Astrocyte of the spinal cord (primary cell): ENCODE measurements around the gene SEPTIN1.
A peak's percentile ranks its signal among the peaks of the same experiment; 100 is the strongest.

Source experiments
- DNase-seq: peaks from one replicate; pipeline ENCODE4 v3.0.0; 2011; ENCODE audit warnings: low read depth, low spot score
- H3K4me3 ChIP-seq: 2 replicates; pipeline ENCODE4 v1.5.1; 2011; ENCODE audit warnings: low read depth, mild to moderate bottlenecking, low read length, moderate library complexity
- in situ Hi-C: cut with HindIII; loops from 2 replicates; pipeline ENCODE4 v1.10.0; 2017; ENCODE audit warnings: low sequenced_read_pairs
- TF ChIP-seq, protein P1 (sequence below): IDR thresholded peaks from 2 replicates; pipeline ENCODE4 v1.5.1; 2012; ENCODE audit warnings: low read depth, mild to moderate bottlenecking, low read length, inconsistent platforms

SEPTIN1 gene, protein sequence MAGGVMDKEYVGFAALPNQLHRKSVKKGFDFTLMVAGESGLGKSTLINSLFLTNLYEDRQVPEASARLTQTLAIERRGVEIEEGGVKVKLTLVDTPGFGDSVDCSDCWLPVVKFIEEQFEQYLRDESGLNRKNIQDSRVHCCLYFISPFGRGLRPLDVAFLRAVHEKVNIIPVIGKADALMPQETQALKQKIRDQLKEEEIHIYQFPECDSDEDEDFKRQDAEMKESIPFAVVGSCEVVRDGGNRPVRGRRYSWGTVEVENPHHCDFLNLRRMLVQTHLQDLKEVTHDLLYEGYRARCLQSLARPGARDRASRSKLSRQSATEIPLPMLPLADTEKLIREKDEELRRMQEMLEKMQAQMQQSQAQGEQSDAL

DNA sequence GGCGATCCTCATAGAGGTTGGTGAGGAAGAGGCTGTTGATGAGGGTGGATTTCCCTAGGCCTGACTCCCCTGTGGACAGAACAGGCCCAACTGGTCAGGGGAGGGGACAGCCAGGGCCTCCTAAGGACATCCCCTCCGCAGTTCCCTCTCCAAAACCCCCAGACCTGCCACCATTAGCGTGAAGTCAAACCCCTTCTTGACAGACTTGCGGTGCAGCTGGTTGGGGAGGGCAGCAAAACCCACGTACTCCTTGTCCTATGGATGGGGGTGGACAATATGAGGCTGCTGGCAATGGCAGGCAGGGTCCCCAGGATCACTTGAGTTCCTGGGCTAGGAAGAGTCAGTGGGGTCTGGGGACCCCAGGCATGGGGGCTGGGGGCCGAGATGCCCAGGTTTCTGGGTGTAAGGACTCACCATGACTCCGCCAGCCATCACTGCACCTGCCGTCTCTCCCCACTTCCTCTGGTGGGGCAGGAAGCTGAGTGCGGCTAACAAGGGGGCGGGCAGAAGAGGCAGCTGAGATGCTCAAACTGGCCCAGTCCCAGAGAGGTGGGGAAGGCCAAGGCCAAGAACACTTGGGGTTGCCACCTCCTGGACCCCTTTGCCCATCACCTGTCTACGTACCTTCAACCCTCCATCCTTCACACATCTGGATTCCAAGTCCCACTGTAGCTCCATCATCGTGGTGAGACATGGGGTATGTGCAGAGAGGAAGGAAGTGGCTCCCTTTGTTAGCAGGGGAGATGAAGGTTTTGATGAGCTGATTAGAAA is at the start of gene SEPTIN1:
SEPTIN1 (minus strand) TSS at position 451 of the 771 bp plus-strand sequence; CDS start at position 432, 19 bp downstream.
- in situ Hi-C loops = no loop called here
- TF ChIP-seq, protein P1, sequence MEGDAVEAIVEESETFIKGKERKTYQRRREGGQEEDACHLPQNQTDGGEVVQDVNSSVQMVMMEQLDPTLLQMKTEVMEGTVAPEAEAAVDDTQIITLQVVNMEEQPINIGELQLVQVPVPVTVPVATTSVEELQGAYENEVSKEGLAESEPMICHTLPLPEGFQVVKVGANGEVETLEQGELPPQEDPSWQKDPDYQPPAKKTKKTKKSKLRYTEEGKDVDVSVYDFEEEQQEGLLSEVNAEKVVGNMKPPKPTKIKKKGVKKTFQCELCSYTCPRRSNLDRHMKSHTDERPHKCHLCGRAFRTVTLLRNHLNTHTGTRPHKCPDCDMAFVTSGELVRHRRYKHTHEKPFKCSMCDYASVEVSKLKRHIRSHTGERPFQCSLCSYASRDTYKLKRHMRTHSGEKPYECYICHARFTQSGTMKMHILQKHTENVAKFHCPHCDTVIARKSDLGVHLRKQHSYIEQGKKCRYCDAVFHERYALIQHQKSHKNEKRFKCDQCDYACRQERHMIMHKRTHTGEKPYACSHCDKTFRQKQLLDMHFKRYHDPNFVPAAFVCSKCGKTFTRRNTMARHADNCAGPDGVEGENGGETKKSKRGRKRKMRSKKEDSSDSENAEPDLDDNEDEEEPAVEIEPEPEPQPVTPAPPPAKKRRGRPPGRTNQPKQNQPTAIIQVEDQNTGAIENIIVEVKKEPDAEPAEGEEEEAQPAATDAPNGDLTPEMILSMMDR = no peak
- H3K4me3 ChIP-seq = no peak within 1 kb of the TSS
- no peak for DNase-seq

DNA sequence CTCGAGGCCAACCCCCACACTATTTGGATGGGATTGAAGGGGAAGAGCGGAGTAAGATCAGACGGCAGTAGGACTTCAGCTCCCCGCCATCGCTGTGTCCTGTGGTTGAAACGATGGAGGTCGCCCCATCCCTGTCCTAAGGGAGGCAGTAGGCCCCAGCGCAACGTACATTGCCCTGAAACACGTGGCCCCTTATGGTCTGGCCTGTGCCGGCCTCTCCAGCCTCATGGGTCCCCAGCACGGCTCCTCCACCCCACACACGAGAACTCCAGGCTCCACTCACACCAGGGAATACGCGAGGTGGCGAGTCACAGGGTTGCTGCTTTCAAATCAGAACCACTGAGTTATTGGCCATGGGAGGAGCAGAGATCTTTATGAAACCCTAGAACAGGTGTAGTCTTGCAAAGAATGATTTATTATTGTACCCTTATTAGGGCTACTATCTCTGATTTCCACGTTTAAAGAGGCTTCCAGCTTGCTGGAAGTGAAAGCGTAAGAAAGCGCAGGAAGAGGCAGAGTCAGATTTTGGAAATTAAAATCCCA is 48.1 kb upstream of the SEPTIN1 start:
- in situ Hi-C loops = no loop called here
- DNase-seq = no peak
- TF ChIP-seq, protein P1 = no peak
- H3K4me3 ChIP-seq = peak overlapping the region; percentile 76

DNA sequence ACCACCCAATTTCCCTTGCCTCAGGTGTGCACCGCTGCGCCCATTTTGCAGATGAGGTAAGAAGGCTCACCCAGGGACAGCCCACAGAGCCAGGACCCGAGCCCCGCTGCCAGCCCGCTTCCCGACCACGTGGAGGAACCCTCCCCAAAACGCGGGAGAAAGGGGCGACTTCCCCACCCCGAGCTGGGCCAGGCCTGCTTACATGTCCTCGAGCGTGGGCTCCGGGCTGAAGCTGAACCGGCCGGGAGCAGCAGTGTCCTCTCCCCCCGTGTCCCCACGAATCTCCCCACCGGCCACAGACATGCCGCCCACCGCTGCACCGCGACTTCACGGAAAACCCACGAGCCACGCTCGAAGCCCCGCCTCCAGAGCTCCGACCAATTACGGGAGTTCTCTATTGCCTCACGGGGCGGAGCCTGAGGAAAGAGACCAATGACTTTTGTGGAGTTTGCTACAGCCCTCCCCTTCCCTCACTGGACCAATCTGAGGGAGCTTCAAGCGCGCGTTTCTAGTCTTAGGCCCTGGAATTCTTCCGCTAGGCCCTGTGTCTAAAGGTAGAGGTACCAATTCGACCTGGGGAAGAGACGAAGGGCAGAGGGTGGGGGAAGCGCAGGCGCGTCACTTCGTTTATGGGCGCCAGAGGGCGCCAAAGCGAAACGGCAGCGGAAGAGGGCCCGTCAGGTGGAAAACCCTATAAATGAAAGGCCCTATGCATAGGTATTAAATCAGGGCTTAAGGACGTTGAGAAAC is 47.5 kb upstream of the SEPTIN1 start, which contains the start of gene DCTPP1:
DCTPP1 (minus strand) TSS at position 353 of the 750 bp plus-strand sequence; CDS start at position 303, 50 bp downstream.
- in situ Hi-C loops = no loop called here
- peak; percentile 98 for DNase-seq
- TF ChIP-seq, protein P1 = peak; percentile 71
- H3K4me3 ChIP-seq = peak within 1 kb of the TSS; percentile 76

DNA sequence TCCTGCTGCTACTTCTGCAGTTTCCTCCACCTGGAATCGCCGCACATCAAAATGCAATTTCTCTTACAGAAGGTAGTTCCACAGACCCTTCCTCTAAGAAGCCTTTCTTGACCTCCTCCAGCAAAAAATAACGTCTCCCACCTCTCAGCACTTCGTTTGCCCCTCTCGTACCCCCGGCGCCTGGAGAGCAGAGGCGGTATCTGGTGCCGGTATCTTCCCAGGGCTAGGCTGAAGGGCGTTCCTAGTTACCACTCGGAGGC is 47.0 kb upstream of the SEPTIN1 start:
- DNase-seq = no peak
- TF ChIP-seq, protein P1 = no peak
- H3K4me3 ChIP-seq = peak overlapping the region; percentile 76
- in situ Hi-C loops = no loop called here

DNA sequence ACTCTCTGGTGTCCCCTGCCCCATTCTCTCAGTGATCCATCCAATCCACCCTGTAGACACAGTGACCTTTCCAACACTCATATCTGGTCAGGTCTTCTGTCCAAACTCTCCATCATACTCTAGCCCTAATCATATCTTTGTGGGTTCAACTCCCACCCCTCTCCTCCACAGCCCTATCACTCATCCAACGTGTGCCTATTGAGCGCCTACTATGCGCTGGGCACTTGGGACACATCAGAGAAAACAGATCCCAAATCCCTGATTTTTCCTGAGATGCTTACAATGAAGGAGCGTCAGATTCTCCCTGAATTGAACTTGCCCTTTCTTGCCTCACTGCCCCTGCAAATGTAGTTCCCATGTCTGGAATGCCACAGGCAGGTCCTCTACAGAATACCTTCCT is 45.7 kb upstream of the SEPTIN1 start:
- no peak overlapping the region for H3K4me3 ChIP-seq
- DNase-seq = no peak
- TF ChIP-seq, protein P1 = no peak
- in situ Hi-C loops = no loop called here

DNA sequence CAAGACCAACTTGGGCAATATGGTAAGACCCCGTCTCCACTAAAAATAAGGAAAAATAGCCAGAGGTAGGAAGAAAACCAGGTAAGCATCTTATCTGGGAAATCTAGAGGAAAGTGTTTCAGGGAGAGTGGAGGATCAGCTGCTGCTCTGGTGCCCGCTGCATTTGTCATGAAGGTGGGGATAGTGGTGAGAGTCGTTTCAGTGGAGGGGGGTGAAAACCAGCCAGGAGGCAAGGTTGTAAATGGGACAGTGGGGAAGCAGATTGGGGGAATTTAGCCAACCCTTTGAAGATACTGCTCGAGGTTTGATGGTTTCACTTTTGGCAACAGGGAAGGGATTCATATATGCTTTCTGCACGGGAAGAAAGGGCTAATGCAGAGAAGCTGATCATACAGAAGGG is 38.6 kb upstream of the SEPTIN1 start:
- no peak overlapping the region for H3K4me3 ChIP-seq
- TF ChIP-seq, protein P1 = no peak
- no peak for DNase-seq
- in situ Hi-C loops = no loop called here
